Upper lobe of right lung (tissue), 1 donor: ENCODE results near the gene RMRP. TPM values are rescaled to one million over a fixed set of nuclear protein-coding genes. Genes with fewer than 3 reads are reported as not detected.
A peak's percentile ranks its signal among the peaks of the same experiment; 100 is the strongest.

Source experiments
- ATAC-seq: fragments of 200-7000 bp; cut with Tn5 transposase; one replicate; pipeline ENCODE4 v1.9.1; 2020; ENCODE audit warnings: mild to moderate bottlenecking, moderate library complexity
- DNase-seq: peaks from one replicate; pipeline ENCODE4 v3.0.0-alpha.2; 2020
- H3K27ac ChIP-seq: fragments of 200-600 bp; one replicate; pipeline ENCODE4 v1.8.0; 2022
- H3K27me3 ChIP-seq: fragments of 200-600 bp; one replicate; pipeline ENCODE4 v1.8.0; 2022; ENCODE audit warnings: mild to moderate bottlenecking
- H3K36me3 ChIP-seq: fragments of 200-600 bp; one replicate; pipeline ENCODE4 v1.8.0; 2022
- H3K4me1 ChIP-seq: fragments of 200-600 bp; one replicate; pipeline ENCODE4 v1.8.0; 2022
- H3K4me3 ChIP-seq: fragments of 200-600 bp; one replicate; pipeline ENCODE4 v1.8.0; 2022; ENCODE audit warnings: mild to moderate bottlenecking
- H3K9me3 ChIP-seq: fragments of 200-600 bp; one replicate; pipeline ENCODE4 v1.8.0; 2022
- CTCF ChIP-seq: fragments of 200-600 bp; IDR thresholded peaks from one replicate; pipeline ENCODE4 v1.8.0; 2022; ENCODE audit warnings: antibody characterized with exemption
- intact Hi-C: fragments of 100-400 bp; cut with DNase I; formaldehyde crosslinking; loops from one replicate; pipeline ENCODE4 v1.11.0; 2022
- total RNA-seq: library from RNA; stranded (reverse); fragmentation: NEBNext Ultra II Directional; extraction: Animal tissue kit (Norgen Biotek cat#: 25700); gene quantifications from one replicate; pipeline ENCODE4 v1.2.1, GENCODE V29; 2021
- donor health status: DM: no; HTN: yes; CAD: no; lungs with severe emphysema.

Gene RMRP
- total RNA-seq, 1 donor from 2014 or later = 30,828 TPM

DNA sequence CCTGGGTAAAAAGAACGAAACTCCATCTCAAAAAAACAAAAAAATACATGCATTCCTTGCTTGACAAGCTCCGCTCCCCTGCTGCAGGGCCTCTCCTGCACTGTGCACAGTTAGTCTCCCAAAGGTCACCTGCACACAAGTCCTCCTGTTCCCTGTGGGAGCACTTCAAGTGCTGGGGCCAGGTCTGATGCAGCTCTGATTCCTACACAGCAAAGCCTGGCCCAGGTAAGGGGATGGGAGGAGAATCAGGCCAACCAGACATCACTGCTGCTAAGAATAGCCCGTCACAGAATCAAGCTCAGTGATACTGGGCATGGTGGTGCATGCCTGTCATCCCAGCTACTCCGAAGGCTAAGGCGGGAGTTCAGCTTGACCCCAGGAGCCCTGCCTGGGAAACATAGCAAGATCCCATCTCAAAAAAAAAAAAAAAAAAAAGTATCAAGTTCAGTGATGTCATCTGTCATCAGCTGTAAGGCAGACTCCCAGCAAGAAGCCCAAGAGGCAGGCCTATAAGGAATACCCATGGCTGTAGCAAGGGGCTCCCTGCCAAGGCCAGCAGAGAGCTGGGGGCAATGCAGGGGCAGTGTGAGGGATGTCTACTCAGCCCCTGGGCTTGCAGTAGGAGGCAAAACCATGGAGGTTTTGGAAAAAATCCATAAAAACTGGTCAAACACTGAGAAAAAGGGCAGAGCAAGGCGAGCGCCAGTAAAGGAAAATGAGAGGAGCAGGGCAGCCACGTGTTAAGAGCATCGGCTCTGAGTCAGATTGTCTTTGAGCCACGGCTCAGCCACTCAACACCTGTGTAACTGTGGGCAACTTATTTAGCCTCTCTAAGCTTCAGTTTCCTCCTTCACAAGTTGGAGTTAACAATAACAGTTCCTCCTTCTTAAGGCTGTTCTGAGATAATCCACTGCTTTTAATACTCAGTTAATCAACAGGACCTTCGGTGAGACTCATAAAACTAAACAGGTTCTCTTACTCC lies 28.7 kb upstream of the RMRP start:
- Histone ChIP-seq H3K27ac (no peak overlapping the region), H3K4me3 (peak overlapping the region; percentile 3), H3K27me3 (no peaks in the 10 kb centered on the region), H3K4me1 (peaks cover 14% of the 10 kb centered on the region), H3K36me3 (peaks cover 10% of the 10 kb centered on the region), H3K9me3 (no peaks in the 10 kb centered on the region)
- ATAC-seq (peak; percentile 7), DNase-seq (no peak)
- intact Hi-C loops = no loop called here
- TF ChIP-seq CTCF = no peak

DNA sequence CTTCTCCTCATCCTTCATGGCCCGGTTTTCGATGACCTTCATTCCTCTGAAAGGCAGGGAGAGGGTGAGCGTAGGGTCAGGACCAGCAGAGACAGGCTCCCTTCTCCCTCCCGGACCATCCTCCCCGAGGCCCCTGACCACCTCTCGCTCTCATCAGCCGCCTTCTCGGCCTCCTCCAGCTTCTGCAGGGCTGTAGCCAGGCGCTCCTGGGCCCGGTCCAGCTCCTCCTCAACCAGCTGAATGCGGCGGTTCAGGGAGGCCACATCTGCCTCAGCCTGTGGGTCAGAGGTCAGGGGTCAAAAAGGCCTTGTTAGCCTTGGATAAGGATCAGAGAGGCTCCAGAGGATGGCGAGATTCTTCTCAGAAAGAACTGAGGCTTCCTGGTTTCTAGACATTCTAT lies 27.7 kb upstream of the RMRP start:
- Histone ChIP-seq H3K27ac (no peak overlapping the region), H3K4me1 (peaks cover 10% of the 10 kb centered on the region), H3K4me3 (no peak overlapping the region), H3K9me3 (no peaks in the 10 kb centered on the region), H3K36me3 (peaks cover 10% of the 10 kb centered on the region), H3K27me3 (no peaks in the 10 kb centered on the region)
- no peak for DNase-seq
- no peak for TF ChIP-seq CTCF
- ATAC-seq = no peak
- intact Hi-C loops = no loop called here

- Histone ChIP-seq H3K27ac (no peak overlapping the region), H3K9me3 (no peaks in the 10 kb centered on the region), H3K36me3 (peaks cover 10% of the 10 kb centered on the region), H3K4me3 (no peak overlapping the region), H3K27me3 (no peaks in the 10 kb centered on the region), H3K4me1 (peaks cover 7% of the 10 kb centered on the region)
- intact Hi-C loops = no loop called here
- TF ChIP-seq CTCF = no peak
- ATAC-seq (no peak), DNase-seq (no peak)
These were observed 27.1 kb upstream of the RMRP start for GRCh38 chr9:35684921-35685320.

- DNase-seq (no peak), ATAC-seq (peak; percentile 65)
- Histone ChIP-seq H3K9me3 (no peaks in the 10 kb centered on the region), H3K27ac (no peak overlapping the region), H3K4me3 (no peak overlapping the region), H3K27me3 (no peaks in the 10 kb centered on the region), H3K36me3 (peaks cover 10% of the 10 kb centered on the region), H3K4me1 (no peaks in the 10 kb centered on the region)
- intact Hi-C loops = no loop called here
- TF ChIP-seq CTCF = no peak
These were observed 25.5 kb upstream of the RMRP start for GRCh38 chr9:35683323-35683722.

DNA sequence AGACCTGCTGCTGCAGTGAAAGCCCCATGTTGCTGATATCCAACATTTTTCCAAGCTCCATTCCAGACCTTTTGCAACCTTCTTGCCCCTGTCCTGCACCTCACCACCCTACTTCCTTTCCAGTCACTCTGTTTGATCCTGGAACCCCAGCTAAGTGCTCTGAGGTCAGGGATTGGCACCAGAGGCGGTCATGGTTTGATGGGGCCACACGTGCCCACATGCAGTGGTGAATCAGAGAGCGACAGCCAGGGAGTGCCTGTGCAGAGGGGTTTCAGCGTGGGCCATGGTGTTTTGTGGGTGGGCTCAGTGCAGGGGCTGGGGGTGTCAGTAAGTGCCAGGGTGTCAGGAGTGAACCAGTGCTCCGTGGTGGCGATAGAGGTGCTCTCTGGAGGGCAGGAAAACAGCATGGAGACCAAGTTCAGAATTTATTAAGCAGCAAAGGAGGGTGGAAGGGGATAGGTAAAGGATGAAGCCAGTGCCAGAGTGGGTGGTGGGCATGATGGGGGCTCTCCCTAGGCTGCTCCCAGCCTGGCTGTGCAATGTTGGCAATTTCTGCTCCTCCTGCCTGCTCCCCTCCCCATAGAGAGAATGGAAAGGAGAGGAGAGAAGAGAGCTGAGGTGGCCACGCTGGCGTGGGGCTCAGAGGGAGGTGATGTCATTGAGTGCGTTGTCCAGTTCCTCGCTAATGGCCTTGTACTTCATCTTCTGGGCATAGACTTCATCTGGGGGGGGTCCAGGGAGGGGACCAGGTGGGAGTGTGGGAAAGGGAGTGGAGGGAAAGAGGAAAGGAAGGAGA lies 24.9 kb upstream of the RMRP start:
- no peak for TF ChIP-seq CTCF
- H3K27me3 ChIP-seq = no peaks in the 10 kb centered on the region
- no peak overlapping the region for H3K27ac ChIP-seq
- H3K9me3 ChIP-seq = no peaks in the 10 kb centered on the region
- ATAC-seq = no peak
- no peak overlapping the region for H3K4me3 ChIP-seq
- H3K4me1 ChIP-seq = no peaks in the 10 kb centered on the region
- intact Hi-C loops = no loop called here
- DNase-seq = no peak
- H3K36me3 ChIP-seq = peaks cover 10% of the 10 kb centered on the region
